Measurements from ENCODE around the gene BCAN. TPM values are rescaled to one million over a fixed set of nuclear protein-coding genes. Genes with fewer than 3 reads are reported as not detected.
A peak's percentile ranks its signal among the peaks of the same experiment; 100 is the strongest.

BCAN gene
- total RNA-seq, 2 experiments from 2014 or later: not detected

- peaks cover 38% of the 10 kb centered on the region for H3K27me3 Mint-ChIP-seq
- peak overlapping the region; percentile 84 for H3K4me3 Mint-ChIP-seq
- no peak overlapping the region for H3K27ac Mint-ChIP-seq
- H3K36me3 Mint-ChIP-seq: no peaks in the 10 kb centered on the region
- peaks cover 44% of the 10 kb centered on the region for H3K4me1 Mint-ChIP-seq
- DNase-seq: no peak
- no peaks in the 10 kb centered on the region for H3K9me3 Mint-ChIP-seq
These were observed 17.7 kb downstream of the BCAN start for GRCh38 chr1:156659661-156659987.

GRCh38 chr1:156659988-156660751 lies 18.3 kb downstream of the BCAN start:
- Mint-ChIP-seq H3K9me3 (no peaks in the 10 kb centered on the region), H3K4me3 (peak overlapping the region; percentile 84), H3K4me1 (peaks cover 44% of the 10 kb centered on the region), H3K27ac (peak overlapping the region; percentile 82), H3K36me3 (no peaks in the 10 kb centered on the region), H3K27me3 (peaks cover 34% of the 10 kb centered on the region)
- DNase-seq: peak; percentile 96

- H3K27ac Mint-ChIP-seq: peak overlapping the region; percentile 82
- H3K4me3 Mint-ChIP-seq: peak overlapping the region; percentile 84
- H3K9me3 Mint-ChIP-seq: no peaks in the 10 kb centered on the region
- peaks cover 44% of the 10 kb centered on the region for H3K4me1 Mint-ChIP-seq
- no peaks in the 10 kb centered on the region for H3K36me3 Mint-ChIP-seq
- no peak for DNase-seq
- peaks cover 28% of the 10 kb centered on the region for H3K27me3 Mint-ChIP-seq
These were observed 18.8 kb downstream of the BCAN start for GRCh38 chr1:156660752-156661112.

DNA sequence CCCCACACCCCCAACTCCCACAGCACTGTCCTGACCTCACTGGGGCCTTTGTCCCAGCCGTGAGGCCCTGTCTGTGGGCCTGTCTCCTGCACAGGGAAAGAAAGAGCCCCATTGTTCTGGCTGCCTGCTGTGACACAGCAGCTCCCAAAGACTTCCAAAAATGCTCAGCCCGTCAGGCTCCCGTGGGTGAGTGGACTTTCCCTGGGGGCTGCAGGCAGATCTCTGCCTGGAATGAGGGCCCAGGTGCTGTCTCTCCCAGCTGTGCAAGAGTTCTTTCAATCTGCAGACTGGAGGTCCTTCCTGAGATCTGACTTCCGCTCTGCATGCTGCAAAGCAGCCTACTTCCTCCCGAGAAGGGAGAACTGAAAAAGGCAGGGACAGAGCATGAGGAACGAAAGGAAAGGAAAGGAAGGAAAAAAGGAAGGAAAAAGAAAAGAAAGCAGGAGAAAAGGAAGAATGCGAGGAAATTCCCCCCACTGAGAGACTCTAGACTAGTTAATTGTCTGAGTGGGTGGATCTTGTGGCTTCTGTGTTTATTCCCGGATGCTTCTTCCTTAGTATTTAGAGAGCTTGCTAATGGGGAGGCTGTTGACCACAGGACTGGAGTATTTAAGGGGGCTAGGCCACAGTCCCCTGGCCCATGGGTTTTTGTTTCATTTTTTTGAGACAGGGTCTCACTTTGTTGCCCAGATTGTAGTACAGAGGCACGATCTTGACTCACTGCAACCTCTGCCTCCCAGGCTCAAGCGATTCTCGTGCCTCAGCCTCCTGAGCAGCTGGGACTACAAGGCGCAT lies 20.3 kb downstream of the BCAN start:
- Mint-ChIP-seq H3K4me3 (no peak overlapping the region), H3K4me1 (peaks cover 39% of the 10 kb centered on the region), H3K36me3 (no peaks in the 10 kb centered on the region), H3K27ac (no peak overlapping the region), H3K27me3 (peaks cover 14% of the 10 kb centered on the region), H3K9me3 (no peaks in the 10 kb centered on the region)
- no peak for DNase-seq

GRCh38 chr1:156662800-156663055 lies 20.8 kb downstream of the BCAN start:
- H3K27ac Mint-ChIP-seq: no peak overlapping the region
- no peak overlapping the region for H3K4me3 Mint-ChIP-seq
- H3K27me3 Mint-ChIP-seq: peaks cover 8% of the 10 kb centered on the region
- H3K9me3 Mint-ChIP-seq: no peaks in the 10 kb centered on the region
- no peaks in the 10 kb centered on the region for H3K36me3 Mint-ChIP-seq
- DNase-seq: no peak
- H3K4me1 Mint-ChIP-seq: peaks cover 34% of the 10 kb centered on the region

- Mint-ChIP-seq H3K27ac (no peak overlapping the region), H3K4me3 (no peak overlapping the region), H3K27me3 (peaks cover 4% of the 10 kb centered on the region), H3K4me1 (peaks cover 30% of the 10 kb centered on the region), H3K36me3 (no peaks in the 10 kb centered on the region), H3K9me3 (no peaks in the 10 kb centered on the region)
- DNase-seq: no peak
These were observed 21.3 kb downstream of the BCAN start for GRCh38 chr1:156663178-156663577.

DNA sequence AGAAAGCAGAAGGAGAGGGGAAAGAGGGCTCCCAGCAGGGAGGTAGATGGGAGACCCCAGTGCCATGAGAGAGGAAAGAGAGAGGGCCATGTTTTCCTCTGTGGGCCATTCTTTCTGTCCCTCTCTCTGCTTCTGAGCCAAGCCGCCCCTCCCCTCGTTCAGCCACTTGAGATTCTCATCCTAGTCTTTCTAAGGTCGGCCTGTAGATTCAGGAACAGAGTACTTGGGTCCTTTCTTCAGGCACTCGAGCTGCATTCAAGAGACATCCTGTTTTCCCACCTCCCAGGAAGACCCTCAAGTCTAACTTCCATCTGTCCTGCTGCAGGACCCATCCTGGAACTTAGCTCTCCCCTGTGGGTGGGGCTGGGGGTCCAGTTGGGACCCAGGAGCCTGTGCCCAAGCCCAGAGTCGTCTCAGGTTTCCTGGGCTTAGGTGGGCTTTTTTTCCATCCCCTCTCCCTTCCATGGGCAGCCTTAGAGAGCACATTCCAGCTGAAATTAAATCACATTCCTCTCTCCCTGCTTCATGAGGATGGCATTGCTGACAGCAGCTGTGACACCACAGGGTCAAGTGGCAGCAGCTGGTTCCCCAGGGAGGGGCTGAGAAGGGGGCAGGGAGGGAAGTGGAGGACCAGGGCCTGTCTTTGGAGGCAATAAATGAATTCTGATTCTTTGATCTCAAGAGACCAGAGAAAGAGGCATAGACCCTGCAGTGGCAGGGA lies 22.3 kb downstream of the BCAN start:
- Mint-ChIP-seq H3K4me3 (no peak overlapping the region), H3K27ac (no peak overlapping the region), H3K27me3 (no peaks in the 10 kb centered on the region), H3K4me1 (peaks cover 28% of the 10 kb centered on the region), H3K36me3 (no peaks in the 10 kb centered on the region), H3K9me3 (no peaks in the 10 kb centered on the region)
- no peak for DNase-seq

GRCh38 chr1:156664767-156665411 lies 23.0 kb downstream of the BCAN start:
- no peak for DNase-seq
- H3K27ac Mint-ChIP-seq: no peak overlapping the region
- no peaks in the 10 kb centered on the region for H3K27me3 Mint-ChIP-seq
- peaks cover 21% of the 10 kb centered on the region for H3K4me1 Mint-ChIP-seq
- H3K36me3 Mint-ChIP-seq: no peaks in the 10 kb centered on the region
- H3K4me3 Mint-ChIP-seq: no peak overlapping the region
- no peaks in the 10 kb centered on the region for H3K9me3 Mint-ChIP-seq

- no peak overlapping the region for H3K27ac Mint-ChIP-seq
- DNase-seq: no peak
- H3K4me3 Mint-ChIP-seq: no peak overlapping the region
- H3K4me1 Mint-ChIP-seq: peaks cover 17% of the 10 kb centered on the region
- no peaks in the 10 kb centered on the region for H3K27me3 Mint-ChIP-seq
- H3K9me3 Mint-ChIP-seq: no peaks in the 10 kb centered on the region
- no peaks in the 10 kb centered on the region for H3K36me3 Mint-ChIP-seq
These were observed 23.6 kb downstream of the BCAN start for GRCh38 chr1:156665539-156665938.

GRCh38 chr1:156666862-156667609 lies 25.1 kb downstream of the BCAN start:
- no peak overlapping the region for H3K27ac Mint-ChIP-seq
- DNase-seq: no peak
- no peaks in the 10 kb centered on the region for H3K9me3 Mint-ChIP-seq
- no peak overlapping the region for H3K4me3 Mint-ChIP-seq
- peaks cover 4% of the 10 kb centered on the region for H3K4me1 Mint-ChIP-seq
- no peaks in the 10 kb centered on the region for H3K36me3 Mint-ChIP-seq
- H3K27me3 Mint-ChIP-seq: peaks cover 8% of the 10 kb centered on the region

GRCh38 chr1:156667610-156667967 lies 25.7 kb downstream of the BCAN start:
- H3K27ac Mint-ChIP-seq: no peak overlapping the region
- H3K4me1 Mint-ChIP-seq: peaks cover 2% of the 10 kb centered on the region
- H3K36me3 Mint-ChIP-seq: no peaks in the 10 kb centered on the region
- H3K27me3 Mint-ChIP-seq: peaks cover 11% of the 10 kb centered on the region
- H3K4me3 Mint-ChIP-seq: no peak overlapping the region
- H3K9me3 Mint-ChIP-seq: no peaks in the 10 kb centered on the region
- no peak for DNase-seq

DNA sequence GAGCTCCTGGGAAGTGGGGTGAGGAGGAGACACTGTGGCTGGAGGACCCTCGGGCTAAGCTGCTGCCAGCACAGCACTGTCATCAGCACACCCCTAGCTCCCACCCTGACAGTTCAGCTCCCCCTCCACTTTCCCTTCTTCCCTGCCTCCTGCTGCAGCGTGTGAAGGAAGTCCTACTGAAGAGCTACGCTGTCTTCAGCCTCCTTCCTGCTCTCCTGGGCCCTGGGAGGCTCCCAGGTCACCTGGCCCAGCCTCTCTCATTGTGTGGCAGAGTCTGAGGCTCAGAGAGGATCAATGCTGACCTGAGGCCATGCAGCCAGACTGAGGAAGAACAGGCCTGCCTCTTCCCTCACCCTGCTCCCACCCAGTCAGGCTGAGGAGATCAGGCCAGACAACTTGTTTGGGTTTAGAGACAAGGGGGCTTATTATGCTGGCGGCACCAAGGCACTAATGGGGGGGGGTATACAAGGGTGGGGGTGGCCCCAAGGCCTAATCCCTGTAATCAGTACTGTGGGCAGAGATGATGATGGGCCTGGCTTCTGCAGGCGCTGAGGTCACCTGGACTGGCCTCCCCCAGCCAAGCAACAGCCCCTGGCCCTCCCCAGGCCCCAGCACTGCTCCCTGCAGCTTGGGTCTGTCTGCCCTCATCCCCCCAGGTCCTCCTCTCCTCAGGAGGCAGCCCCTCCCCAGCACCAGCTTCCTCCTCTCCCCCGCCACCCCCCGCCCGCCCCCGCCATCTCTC lies 26.2 kb downstream of the BCAN start:
- DNase-seq: no peak
- H3K4me3 Mint-ChIP-seq: no peak overlapping the region
- H3K27me3 Mint-ChIP-seq: peaks cover 11% of the 10 kb centered on the region
- no peaks in the 10 kb centered on the region for H3K36me3 Mint-ChIP-seq
- no peak overlapping the region for H3K27ac Mint-ChIP-seq
- H3K4me1 Mint-ChIP-seq: peaks cover 2% of the 10 kb centered on the region
- H3K9me3 Mint-ChIP-seq: no peaks in the 10 kb centered on the region

DNA sequence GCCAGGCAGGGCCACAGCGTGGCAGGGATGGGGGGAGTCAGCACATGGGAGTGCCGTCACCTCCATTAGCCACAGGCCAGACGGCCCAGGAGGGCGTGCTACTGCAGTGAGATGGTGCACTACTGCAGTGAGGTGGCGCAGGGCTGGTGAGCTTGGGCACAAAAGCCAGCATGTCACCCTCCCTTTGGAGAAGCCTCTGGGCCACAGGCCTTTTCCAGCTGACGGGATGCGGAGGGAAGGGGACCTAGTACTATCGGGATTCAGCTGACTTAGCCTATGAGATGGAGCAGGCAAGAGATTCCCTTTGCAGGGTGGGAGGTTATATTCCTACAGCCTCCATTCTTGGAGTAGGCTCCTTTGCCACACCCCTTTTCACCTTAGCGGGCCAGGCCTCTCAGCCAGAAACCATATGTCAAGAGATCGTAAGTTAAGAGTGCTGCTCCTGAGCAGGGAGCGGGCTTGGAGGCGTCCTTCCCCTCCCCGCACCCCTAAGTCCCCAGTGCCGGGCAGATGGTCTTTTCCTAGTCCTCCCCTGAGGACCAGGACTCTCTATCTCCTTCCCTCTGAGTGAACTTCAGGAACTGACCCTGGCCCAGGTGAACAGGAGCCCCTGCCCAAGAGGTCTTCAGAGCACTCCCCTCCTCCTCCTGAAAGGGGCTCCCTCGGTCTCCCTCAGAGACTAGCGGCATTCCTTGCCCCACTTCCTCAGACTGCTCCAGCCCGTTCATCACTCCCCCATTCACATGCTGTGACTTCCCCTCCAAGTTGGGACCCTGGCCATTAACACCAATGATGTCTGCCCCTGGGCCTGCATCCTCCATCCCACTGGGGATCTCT lies 27.1 kb downstream of the BCAN start:
- Mint-ChIP-seq H3K27me3 (peaks cover 11% of the 10 kb centered on the region), H3K36me3 (no peaks in the 10 kb centered on the region), H3K9me3 (no peaks in the 10 kb centered on the region), H3K27ac (no peak overlapping the region), H3K4me1 (peaks cover 2% of the 10 kb centered on the region), H3K4me3 (no peak overlapping the region)
- no peak for DNase-seq

All from activated naive CD8-positive, alpha-beta T cell treated with anti-CD3 and anti-CD28 coated beads for 36 hours (primary cell).